GM19468 (cell line): ENCODE measurements around the gene OPRPN.

Experiments
- ATAC-seq: cut with Tn5 transposase; IDR thresholded peaks from one replicate; pipeline ENCODE4 v1.9.1; 2021; ENCODE audit warnings: mild to moderate bottlenecking, moderate library complexity, moderate number of reproducible peaks; ENCODE audit not compliant: unreplicated experiment; ENCODE audit errors: extremely low read depth

The OPRPN gene

GRCh38 chr4:70397580-70397979 lies at the start of gene OPRPN:
Gene OPRPN (plus strand): TSS chr4:70397940. CDS start chr4:70399286, 1,346 bp downstream.
- ATAC-seq = no peak

GRCh38 chr4:70356185-70356584 lies 41.6 kb upstream of the OPRPN start:
- no peak for ATAC-seq

- no peak for ATAC-seq
Observed at GRCh38 chr4:70359115-70359661, 38.6 kb upstream of the OPRPN start.

GRCh38 chr4:70360460-70360859 lies 37.3 kb upstream of the OPRPN start, which contains the start of gene SMR3A:
Gene SMR3A (plus strand): TSS chr4:70360760. CDS start chr4:70362116, 1,356 bp downstream.
- ATAC-seq = no peak

GRCh38 chr4:70364002-70364401 lies 33.7 kb upstream of the OPRPN start:
- ATAC-seq = no peak

- no peak for ATAC-seq
Observed at GRCh38 chr4:70365479-70365878, 32.3 kb upstream of the OPRPN start.

GRCh38 chr4:70367813-70368212 lies 29.9 kb upstream of the OPRPN start:
- ATAC-seq = no peak

GRCh38 chr4:70371987-70372386 lies 25.8 kb upstream of the OPRPN start:
- ATAC-seq = no peak

GRCh38 chr4:70372760-70373159 lies 25.0 kb upstream of the OPRPN start:
- ATAC-seq = no peak

- ATAC-seq = no peak
Observed at GRCh38 chr4:70380578-70380977, 17.2 kb upstream of the OPRPN start.

GRCh38 chr4:70382691-70383181 lies 15.0 kb upstream of the OPRPN start, which contains the start of gene SMR3B:
Gene SMR3B (plus strand): TSS chr4:70383131. CDS start chr4:70384511, 1,380 bp downstream.
- no peak for ATAC-seq

GRCh38 chr4:70392057-70392776 lies 5.5 kb upstream of the OPRPN start:
- peak; percentile 38 for ATAC-seq

GRCh38 chr4:70399319-70399718 lies 1.6 kb downstream of the OPRPN start:
- ATAC-seq = no peak

- ATAC-seq = no peak
Observed at GRCh38 chr4:70402762-70403161, 5.0 kb downstream of the OPRPN start.

- no peak for ATAC-seq
Observed at GRCh38 chr4:70405765-70406164, 8.0 kb downstream of the OPRPN start.

GRCh38 chr4:70425306-70425705 lies 27.6 kb downstream of the OPRPN start:
- ATAC-seq = no peak

GRCh38 chr4:70426789-70427188 lies 29.0 kb downstream of the OPRPN start:
- no peak for ATAC-seq

GRCh38 chr4:70437197-70437596 lies 39.5 kb downstream of the OPRPN start:
- no peak for ATAC-seq

GRCh38 chr4:70442474-70442873 lies 44.7 kb downstream of the OPRPN start:
- no peak for ATAC-seq

GRCh38 chr4:70443329-70443728 lies 45.6 kb downstream of the OPRPN start:
- no peak for ATAC-seq

- ATAC-seq = no peak
Observed at GRCh38 chr4:70449220-70449619, 51.5 kb downstream of the OPRPN start.

- ATAC-seq = no peak
Observed at GRCh38 chr4:70452946-70453345, 55.2 kb downstream of the OPRPN start.
